Measurements from ENCODE around the gene PADI6. TPM values are rescaled to one million over a fixed set of nuclear protein-coding genes. Genes with fewer than 3 reads are reported as not detected.

Gene PADI6
- total and polyA plus RNA-seq, 10 of the 15 experiments (the other 5 are each of a cell fraction or from before 2014, with no cell fraction given): not detected

DNA sequence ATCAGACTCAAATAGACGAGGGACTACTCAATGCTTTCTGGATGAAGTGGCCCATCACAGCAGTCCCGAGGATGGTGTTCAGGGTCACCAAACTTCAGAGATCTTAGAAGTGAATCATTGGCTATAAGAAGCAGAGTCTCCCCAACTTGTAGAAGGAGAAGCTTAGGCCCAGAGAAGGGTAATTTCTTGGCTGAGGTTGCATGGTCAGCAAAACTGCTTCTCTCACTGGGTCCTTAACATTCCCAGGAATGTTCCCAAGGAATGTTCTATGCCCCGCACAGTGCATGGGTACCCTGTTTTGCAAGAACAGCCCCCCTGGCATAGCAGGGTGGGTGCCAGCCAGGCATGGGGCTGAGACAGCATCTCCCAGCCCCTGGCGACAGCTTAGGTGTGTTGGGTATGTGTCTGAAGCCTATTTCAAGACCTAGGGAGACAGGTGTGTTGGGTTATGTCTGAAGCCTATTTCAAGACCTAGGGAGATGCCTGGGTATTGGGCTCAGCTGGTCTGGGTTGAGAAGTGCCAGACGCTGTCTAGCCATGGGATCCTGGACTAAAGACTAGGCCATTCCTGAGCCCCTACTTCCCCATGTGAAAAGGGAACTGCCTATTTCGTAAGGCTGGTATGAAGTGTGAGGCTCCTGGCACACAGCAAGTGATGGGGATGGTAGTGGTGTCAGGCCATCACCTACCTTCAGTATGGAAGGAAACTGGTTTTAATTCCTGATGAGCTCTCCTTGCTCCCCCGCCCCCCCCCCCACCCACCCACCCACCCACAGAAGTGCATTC lies 26.1 kb downstream of the PADI6 start:
- Histone ChIP-seq H3K9ac (ENCODE audit: control insufficient read depth, insufficient read depth, low read length) (no peak overlapping the region), H3K36me3 (ENCODE audit: control insufficient read depth in 2 of 2, insufficient read depth in 2 of 2, low read length in 1 of 2) (no peaks in the 10 kb centered on the region), H3K27ac (ENCODE audit: control insufficient read depth, insufficient read depth) (no peak overlapping the region), H3K4me1 (ENCODE audit: control insufficient read depth, insufficient read depth, low read length) (no peaks in the 10 kb centered on the region), H3K4me2 (ENCODE audit: control insufficient read depth, insufficient read depth) (no peak overlapping the region), H2AFZ (ENCODE audit: control insufficient read depth, low read depth, low read length) (no peak overlapping the region), H3K4me3 (no peak overlapping the region), H3K79me2 (ENCODE audit: control insufficient read depth, insufficient read depth, low read length) (no peaks in the 10 kb centered on the region), H3K9me3 (replicated peaks; ENCODE audit: control insufficient read depth, insufficient read depth, low read length) (no peaks in the 10 kb centered on the region), H4K20me1 (ENCODE audit: control insufficient read depth, insufficient read depth) (no peaks in the 10 kb centered on the region), H3K27me3 (replicated peaks in 1 of 2; ENCODE audit: control insufficient read depth in 2 of 2, insufficient read depth in 2 of 2, low read length in 1 of 2) (no peaks in the 10 kb centered on the region)
- intact Hi-C loops (cut with micrococcal nuclease; ENCODE audit: unreplicated experiment) (no loop called here), in situ Hi-C loops (cut with MboI) (no loop called here)
- ChIA-PET RAD21 (ENCODE audit: unreplicated experiment) (no interaction called here), POLR2A (no interaction called here), CTCF (no interaction called here), SMC1A (ENCODE audit: uncharacterized antibody, unreplicated experiment) (no interaction called here)
- no peak for ATAC-seq
- TF ChIP-seq MAX (IDR thresholded peaks at IDR 0.05; ENCODE audit: low read depth, low read length): no peak
- no peak for TF ChIP-seq RB1 (IDR thresholded peaks at IDR 0.05; ENCODE audit: borderline replicate concordance)
- TF ChIP-seq KDM1A (IDR thresholded peaks at IDR 0.05; ENCODE audit: borderline replicate concordance): no peak
- no peak for TF ChIP-seq EED (IDR thresholded peaks at IDR 0.05; ENCODE audit: low read depth)
- TF ChIP-seq IKZF2 (IDR thresholded peaks at IDR 0.05): no peak
- no peak for TF ChIP-seq SPI1 (IDR thresholded peaks at IDR 0.05; ENCODE audit: borderline replicate concordance, insufficient read depth, low read depth, low read length)
- TF ChIP-seq SRF (IDR thresholded peaks at IDR 0.05; ENCODE audit: low read depth in 2 of 2, low read length in 2 of 2): no peak
- no peak for TF ChIP-seq NRF1 (conservative IDR thresholded peaks at IDR 0.05; ENCODE audit: low read depth, low read length)
- no peak for TF ChIP-seq BCL3 (IDR thresholded peaks at IDR 0.05; ENCODE audit: borderline replicate concordance, insufficient read depth, low read depth, low read length, poor library complexity, severe bottlenecking)
- no peak for TF ChIP-seq SREBF2 (IDR thresholded peaks at IDR 0.05; ENCODE audit: low read length)
- TF ChIP-seq POLR2AphosphoS5 (IDR thresholded peaks at IDR 0.05; ENCODE audit: low read length): no peak
- no peak for TF ChIP-seq IKZF1 (conservative IDR thresholded peaks at IDR 0.05)
- TF ChIP-seq CHD2 (IDR thresholded peaks at IDR 0.05; ENCODE audit: borderline replicate concordance, low read depth, low read length): no peak
- no TSS peak for BruUV-seq (replicated peaks)
- no peak for DNase-seq (ENCODE audit: low read depth, low spot score)
- no peak for FAIRE-seq
- WGBS (ENCODE audit: insufficient coverage, insufficient replicate concordance, low lambda C conversion rate, missing lambda C conversion rate): 31% methylated on average over 6 of the region's 7 CpGs
